IPS-NIHi7 (cell line): ENCODE results near the gene ZSWIM1.
"Not testable (repeated sequence)": the region's sequence is repeated elsewhere in the genome, so short reads cannot be mapped to it uniquely, and the experiment has no call there.

Experiments
- DNase-seq: peaks from one replicate; pipeline ENCODE4 v3.0.0; 2012; ENCODE audit warnings: mixed read lengths; ENCODE audit errors: extremely low spot score

Gene ZSWIM1

DNA sequence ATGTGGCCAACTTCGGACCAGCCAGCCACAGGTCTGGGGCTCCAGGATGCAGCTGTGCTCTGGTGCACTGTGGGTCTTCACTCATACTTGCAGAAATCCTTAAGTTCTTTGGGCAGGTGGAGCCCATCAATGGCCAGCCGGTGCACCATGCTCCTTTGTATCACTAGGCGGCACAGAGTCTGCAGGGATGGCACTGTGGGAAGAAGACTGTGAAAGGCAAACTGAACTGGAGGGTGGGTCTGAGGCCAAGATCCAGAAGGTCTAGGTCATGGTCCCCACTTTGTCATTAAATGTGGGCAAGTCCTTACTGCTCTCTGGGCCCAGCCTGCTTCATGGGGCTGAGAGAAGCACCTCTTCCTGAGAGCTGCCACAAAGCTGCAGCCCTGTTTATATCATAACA lies 7.7 kb downstream of the ZSWIM1 start:
- DNase-seq, result no peak

DNA sequence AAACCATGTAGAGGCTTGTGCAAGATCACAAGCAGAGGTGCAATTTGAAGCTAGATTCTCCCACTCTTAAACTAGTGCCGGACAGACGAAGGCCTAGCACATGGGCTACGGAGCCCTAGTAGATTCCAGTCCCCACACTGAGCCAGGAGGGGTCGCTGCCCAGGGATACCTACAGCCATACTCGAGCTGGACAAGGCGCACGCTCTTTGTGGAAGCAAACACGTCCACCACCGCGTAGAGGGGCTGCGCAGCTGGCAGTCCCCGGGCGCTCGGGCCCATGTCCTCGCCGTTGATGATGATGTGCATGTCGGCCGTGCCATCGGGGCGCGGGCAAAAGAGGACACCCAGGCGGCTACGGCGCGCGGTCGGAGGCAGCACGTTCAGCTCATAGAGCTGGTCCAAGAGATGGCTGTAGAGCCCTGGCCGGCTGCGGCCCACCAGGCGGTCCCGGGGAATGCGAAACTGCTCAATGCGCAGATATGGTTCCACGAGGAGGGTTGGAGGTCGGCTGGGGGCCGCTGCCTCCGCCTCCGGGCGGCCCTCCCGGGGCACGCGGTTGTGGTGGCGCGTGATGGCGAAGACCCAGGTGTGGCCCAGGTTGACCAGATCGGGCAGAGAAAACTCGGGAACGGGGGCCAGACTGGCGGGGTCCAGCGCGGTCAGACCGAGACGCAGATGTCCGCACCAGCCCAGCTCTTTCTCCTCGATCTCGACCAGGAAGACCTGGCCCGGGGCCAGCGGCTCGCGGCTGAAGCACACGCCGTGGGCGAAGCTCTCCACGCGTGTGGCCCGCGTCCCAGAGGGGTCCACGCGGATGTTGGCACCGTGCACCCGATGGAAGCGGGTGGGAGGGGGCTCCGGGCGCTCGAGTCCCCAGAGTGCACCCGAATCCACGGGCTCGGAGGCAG lies 9.3 kb downstream of the ZSWIM1 start:
- peak; percentile 85 for DNase-seq

DNA sequence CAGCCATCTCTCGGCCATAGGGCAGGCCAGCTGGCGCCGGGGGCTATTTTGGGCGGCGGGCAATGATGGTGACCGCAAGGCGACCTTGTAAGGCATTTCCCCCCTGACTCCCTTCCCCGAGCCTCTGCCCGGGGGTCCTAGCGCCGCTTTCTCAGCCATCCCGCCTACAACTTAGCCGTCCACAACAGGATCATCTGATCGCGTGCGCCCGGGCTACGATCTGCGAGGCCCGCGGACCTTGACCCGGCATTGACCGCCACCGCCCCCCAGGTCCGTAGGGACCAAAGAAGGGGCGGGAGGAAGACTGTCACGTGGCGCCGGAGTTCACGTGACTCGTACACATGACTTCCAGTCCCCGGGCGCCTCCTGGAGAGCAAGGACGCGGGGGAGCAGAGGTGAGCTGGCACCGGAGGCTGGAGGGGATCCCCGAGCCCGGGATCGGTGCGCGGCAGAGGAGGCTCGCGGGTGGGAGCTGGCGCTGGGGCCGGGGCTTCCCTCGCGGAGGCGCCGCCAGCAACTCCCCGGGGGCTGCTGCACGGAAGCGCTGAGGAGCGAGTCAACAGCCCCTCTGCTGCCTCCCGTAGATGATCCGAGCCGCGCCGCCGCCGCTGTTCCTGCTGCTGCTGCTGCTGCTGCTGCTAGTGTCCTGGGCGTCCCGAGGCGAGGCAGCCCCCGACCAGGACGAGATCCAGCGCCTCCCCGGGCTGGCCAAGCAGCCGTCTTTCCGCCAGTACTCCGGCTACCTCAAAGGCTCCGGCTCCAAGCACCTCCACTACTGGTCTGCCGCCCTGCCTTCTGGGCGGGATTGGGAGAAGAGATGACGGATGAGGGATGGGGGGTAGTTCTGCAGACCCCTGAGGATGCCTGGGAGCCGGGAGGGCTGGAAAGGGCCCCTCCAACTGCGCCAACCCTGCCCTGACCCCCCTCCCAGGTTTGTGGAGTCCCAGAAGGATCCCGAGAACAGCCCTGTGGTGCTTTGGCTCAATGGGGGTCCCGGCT lies 10.3 kb downstream of the ZSWIM1 start, which contains the start of the genes CTSA and NEURL2:
CTSA (plus strand) TSS at position 351 of the 999 bp plus-strand sequence; CDS start at position 585, 234 bp downstream.
NEURL2 (minus strand) TSS at position 224 of the 999 bp plus-strand sequence; CDS start at position 7, 217 bp downstream.
- DNase-seq, result peak; percentile 96

DNA sequence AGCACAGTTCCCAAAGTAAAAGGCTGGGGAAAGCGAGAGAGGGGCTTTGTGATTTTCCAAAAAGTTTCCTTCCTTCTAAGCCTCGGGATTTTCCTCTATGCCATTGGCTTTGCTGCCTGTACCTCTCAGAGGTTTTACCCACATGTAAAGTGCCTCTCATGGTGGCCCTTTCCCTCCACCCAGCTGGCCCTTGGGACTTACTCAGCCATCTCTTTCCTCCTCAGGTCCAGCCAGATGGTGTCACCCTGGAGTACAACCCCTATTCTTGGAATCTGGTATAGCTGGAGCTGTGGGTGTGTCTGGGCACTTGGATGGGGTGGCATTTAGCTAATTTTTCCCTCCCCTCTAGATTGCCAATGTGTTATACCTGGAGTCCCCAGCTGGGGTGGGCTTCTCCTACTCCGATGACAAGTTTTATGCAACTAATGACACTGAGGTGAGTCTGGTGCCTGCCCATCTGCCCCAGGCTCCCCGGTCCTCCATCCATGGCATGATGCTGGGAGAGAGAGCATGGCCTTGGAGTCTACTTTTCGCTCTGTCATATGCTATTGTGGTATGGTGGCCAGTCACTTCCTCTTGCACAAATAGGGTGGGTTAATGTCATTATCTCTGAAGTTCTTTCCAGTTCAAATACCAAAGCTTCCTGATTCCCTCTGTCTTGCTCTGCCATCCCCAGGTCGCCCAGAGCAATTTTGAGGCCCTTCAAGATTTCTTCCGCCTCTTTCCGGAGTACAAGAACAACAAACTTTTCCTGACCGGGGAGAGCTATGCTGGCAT lies 11.2 kb downstream of the ZSWIM1 start:
- DNase-seq, result peak; percentile 39

DNA sequence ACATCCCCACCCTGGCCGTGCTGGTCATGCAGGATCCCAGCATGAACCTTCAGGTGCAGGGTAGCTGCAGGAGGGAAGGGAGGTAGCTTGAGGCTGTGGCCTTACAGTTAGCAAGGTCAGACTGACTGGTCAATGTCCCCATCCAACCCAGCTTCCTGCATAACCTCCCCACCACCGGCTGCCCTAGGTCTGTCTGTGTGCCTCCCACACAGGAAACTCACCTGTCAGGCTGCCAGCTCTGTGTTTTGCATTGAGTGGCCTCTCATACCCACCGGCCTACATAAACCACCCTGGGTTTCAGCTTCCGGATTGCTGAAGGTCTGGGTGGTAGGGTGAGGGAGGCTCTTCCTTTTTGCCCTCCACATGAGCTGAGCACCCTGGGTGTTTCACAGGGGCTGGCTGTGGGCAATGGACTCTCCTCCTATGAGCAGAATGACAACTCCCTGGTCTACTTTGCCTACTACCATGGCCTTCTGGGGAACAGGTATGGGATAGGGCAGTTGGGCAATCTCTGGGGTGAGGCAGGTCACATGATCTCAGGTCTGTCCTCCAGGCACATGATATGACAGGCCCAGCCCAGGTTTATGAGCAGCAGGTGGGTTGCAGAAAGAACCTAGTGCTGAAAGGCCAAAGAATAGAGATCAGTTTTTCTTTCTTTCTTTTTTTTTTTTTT lies 11.9 kb downstream of the ZSWIM1 start:
- DNase-seq, result no peak

DNA sequence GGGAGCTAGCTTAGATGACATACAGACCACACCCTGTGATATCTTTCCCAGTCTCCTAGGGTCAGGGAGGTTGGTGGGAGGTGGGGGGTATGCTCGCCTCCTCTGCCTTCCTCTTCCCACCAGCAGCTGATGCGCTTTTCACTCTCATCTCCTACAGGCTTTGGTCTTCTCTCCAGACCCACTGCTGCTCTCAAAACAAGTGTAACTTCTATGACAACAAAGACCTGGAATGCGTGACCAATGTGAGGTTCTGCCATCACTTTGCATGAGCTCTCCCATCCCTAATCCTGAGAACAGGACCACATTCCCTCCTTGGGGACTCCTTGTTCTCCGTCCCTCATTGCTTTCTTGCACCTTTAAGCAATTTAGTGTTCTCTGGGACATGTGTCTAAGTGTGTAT lies 12.8 kb downstream of the ZSWIM1 start:
- DNase-seq, result no peak

DNA sequence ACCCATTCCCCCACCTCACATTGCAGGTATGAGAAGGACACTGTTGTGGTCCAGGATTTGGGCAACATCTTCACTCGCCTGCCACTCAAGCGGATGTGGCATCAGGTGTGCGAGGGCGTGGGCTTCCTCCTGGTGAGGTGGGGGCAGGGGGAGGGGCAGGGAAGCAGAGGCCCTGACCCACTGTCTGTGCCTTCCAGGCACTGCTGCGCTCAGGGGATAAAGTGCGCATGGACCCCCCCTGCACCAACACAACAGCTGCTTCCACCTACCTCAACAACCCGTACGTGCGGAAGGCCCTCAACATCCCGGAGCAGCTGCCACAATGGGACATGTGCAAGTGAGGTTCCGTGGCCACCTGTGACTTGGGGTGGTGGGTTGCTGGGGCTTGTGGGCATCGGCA lies 13.8 kb downstream of the ZSWIM1 start:
- DNase-seq, result no peak

DNA sequence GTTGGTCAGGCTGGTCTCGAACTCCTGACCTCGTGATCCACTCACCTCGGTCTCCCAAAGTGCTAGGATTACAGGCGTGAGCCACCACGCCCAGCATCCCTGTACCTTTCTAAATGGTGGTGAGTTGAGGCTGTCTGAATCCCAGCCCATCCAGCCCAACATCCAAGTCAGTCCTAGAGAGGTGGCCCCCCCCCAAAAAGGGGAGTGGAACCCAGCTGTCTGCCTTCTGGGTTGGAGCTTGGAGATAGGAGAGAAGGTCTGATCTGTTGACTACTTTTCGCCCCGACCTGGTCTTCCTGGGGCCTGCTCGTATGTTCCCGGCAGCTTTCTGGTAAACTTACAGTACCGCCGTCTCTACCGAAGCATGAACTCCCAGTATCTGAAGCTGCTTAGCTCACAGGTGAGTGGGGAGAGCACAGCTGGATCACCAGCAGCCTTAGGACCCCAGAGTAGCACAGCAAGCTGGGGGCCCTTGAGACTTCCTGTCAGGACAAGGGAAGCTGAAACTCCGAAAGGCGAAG lies 15.7 kb downstream of the ZSWIM1 start:
- DNase-seq, result no peak

DNA sequence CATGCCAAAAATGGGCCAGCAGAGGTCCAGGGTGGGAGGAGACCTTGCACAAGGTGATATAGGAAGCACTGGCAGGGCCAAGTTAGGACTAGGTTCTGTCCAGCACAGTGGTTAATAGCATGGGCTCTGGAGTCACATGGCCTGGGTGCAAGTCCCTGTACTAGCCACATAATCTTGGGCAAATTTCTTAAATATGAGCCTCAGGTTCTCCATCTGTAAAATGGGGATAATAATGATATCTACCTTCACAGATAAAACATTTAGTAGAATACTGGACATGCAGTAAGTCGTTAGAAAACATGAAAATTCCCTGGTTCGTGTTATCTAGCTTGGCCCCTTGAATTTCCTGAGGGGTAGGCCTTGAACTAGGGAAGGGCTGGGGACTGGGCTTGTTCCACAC lies 16.3 kb downstream of the ZSWIM1 start:
- DNase-seq, result no peak

DNA sequence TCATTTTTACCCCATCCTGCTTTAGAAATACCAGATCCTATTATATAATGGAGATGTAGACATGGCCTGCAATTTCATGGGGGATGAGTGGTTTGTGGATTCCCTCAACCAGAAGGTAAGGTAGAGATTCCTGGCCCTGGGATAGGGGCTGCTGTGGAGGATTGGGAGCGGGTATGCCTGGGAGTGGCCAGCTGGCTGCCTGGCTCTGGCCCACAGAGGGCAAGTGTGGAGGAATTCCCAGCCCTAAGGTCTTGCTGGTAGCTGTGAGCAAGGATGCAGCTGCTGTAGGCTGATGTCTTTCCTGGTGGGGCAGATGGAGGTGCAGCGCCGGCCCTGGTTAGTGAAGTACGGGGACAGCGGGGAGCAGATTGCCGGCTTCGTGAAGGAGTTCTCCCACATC lies 16.7 kb downstream of the ZSWIM1 start:
- no peak for DNase-seq

DNA sequence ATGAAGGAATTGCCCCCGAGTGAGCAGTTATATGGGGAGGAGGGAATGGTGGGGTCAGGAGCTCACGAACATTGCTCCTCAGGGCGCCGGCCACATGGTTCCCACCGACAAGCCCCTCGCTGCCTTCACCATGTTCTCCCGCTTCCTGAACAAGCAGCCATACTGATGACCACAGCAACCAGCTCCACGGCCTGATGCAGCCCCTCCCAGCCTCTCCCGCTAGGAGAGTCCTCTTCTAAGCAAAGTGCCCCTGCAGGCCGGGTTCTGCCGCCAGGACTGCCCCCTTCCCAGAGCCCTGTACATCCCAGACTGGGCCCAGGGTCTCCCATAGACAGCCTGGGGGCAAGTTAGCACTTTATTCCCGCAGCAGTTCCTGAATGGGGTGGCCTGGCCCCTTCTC lies 17.3 kb downstream of the ZSWIM1 start:
- DNase-seq, result no peak

DNA sequence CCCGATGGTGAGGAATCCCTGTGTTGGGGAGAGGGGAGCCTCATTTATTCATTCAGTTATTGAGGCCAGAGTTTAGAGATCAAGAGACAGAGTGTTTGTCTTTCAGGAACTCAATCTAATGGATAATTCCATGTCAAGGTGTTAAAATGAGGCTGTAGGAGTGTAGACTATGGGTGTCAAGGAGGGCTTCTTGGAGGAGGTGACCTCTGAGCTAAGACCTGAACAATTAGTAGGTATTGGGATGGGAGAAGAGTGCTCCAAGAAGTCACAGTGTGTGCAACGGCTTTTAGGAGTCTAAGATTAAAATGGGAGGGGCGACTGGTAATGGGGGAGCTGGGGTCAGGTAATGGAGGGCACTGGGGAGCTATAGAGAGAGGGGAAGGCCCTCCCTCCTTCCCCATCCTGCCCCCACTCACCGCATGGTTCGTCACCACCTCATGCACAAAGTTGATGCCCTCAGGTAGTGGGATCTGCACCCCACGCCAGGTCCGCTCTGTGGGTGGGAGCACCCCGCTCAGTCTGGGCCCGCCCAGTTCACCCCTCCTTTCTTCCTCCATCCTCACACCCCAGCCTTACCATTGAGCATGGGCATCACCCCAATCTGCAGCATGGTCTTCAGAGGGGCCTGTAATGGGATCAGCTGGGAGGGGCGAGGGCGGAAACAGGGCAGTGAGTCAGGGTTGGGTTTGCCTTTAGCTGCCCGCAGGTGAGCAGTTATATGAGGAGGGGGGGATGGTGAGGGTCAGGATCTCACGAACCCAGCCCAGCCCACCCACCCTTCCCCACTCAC lies 18.2 kb downstream of the ZSWIM1 start:
- no peak for DNase-seq

DNA sequence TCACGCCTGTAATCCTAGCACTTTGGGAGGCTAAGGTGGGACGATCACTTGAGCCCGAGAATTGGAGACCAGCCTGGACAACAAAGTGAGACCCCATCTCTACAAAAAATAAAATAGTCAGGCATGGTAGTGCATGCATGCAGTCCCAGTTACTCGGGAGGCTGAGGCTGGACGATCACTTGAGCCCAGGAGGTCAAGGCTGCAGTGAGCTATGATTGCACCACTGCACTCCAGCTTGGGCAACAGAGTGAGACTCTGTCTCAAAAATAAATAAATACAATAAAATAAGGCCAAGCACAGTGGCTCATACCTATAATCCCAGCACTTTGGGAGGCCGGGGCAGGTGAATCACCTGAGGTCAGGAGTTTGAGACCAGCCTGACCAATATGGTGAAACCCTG lies 20.3 kb downstream of the ZSWIM1 start:
- not testable (repeated sequence) for DNase-seq

DNA sequence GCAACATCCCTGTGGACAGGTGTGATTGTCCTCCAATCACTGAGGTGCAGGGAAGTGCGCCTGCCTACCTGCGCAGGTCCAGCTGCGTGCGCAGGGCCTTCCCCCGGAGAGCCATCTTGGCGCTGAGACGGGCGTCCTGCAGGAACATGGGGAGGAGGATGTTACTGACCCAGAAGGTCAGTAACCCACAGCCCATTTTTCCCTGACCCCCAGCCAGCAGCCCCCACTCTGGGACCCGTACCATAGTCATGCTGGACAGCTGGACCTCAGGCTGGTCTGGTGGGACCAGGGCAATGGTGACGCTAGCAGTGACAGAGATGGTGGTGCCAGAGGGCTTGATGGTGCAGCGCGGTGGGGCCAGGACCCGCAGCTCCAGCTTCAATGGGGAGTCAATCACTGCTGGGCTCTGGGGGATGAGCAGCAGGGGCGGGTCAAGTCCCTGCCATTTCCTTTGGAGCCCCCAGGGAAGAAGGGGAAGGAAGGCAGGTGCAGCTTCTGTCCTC lies 21.2 kb downstream of the ZSWIM1 start:
- no peak for DNase-seq

DNA sequence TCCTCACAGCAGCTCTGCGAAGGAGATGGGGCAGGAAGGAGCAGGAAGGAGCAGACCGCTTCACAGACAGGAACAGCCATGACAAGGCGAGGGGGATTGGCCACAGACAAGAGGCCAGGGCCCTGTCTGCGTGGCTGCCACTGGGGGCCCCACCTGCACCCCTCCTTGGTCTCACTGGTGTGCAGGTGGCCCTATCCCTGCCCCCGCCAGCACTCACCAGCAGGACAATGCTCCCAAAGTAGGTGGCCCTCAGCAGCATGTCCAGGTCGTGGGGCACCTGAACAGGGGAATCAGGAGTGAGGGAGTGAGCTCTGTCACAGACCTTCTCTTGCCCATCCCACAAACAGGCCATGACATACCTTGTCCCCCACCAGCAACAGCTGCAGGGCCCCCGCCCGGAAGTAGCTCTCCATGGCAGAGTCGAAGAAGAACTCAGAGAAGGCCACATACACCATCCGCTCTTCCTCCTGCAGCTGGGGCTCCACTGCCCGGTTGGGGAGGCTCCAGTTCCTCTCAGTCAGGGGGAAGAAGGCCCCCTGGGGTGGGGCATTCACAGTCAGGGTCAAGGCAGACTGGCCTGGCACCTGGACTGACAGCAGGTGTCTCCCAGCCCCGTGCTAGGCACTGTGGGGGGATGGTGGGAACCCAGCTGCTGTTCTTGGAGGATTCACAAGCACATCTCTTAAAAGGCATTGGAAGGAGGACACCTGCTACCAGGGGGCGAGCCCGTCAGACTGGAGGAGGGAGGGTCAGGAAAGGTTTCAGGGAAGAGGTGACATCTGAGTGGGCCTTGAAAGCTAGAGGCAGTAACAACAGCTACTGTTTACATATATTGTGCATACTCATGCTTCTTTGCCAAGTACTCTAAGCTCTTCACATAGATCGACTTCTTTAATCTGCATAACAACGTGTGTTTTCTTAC lies 23.8 kb downstream of the ZSWIM1 start:
- no peak for DNase-seq

DNA sequence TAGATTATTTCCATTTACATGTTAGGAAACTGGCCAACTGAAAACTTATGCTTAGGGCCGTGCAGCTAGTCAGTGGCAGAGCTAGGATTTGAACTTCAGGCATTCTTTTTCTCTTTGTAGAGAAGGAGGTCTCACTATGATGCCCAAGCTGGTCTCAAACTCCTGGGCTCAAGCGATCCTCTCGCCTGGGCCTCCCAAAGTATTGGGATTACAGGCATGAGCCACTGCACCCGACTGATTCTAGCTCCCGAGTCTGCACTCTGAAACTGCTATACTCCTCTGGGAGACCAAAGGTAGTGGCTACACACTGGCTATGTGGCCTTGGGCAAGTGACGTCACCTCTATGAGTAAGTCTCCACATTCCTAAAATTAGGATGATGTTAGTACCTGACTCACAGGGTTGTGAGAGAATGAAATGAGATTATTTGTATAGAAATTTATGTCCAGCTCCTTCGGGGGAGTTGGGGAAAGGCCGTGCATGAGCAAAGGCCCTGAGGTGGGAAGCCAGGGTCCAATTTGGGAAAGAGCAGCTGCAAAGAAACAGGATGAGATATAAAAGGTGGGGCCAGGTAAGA lies 24.6 kb downstream of the ZSWIM1 start:
- no peak for DNase-seq

DNA sequence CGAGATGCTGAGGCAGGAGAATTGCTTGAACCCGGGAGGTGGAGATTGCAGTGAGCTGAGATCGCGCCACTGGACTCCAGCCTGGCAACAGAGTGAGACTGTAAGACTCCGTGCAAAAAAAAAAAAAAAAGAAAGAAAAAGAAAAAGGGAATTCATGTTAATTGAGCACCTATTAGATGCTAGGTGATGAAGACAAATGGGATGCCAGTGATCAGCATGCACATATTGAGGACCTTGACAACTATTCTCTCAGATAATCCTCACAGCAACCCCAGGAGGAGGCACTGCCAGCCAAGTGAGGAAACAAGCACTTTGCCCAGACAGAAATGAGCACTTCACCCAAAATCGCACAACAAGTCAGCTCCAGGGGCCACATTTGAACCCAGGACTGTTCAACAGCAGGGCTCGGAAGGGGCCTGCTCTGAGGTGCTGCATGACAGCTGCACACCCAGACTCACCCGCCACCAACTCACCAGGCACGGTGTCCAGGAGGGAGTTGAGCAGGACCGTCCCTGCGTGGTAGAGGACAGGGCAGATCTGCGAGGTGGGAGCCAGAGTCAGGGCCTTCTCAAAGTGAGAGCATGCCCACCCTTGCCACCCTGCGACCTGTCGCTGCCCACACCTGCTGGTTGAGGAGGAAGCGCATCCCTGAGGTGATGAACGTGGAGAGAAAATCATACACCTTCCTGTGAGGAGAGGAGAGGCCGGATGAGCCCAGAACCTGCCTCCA lies 26.4 kb downstream of the ZSWIM1 start:
- DNase-seq, result no peak
